OCI-LY7 (cell line): Measurements from ENCODE around the gene GET4.

Experiments used
- CTCF ChIP-seq: fragments of 200-600 bp; sonication (generic); conservative IDR thresholded peaks from 2 replicates; pipeline ENCODE4 v1.5.1; 2014; ENCODE audit warnings: mild to moderate bottlenecking, antibody characterized with exemption, low read length, moderate library complexity, mixed read lengths
- EZH2phosphoT487 ChIP-seq: fragments of 200-600 bp; sonication (generic); IDR thresholded peaks from 2 replicates; pipeline ENCODE4 v1.6.1; 2018; ENCODE audit warnings: low read depth, borderline replicate concordance, mild to moderate bottlenecking, mixed run types, antibody characterized with exemption, low read length, moderate library complexity, mixed read lengths

- no peak for TF ChIP-seq CTCF
- TF ChIP-seq EZH2phosphoT487: no peak
Measured at GRCh38 chr7:892648-893593, 16.6 kb downstream of the GET4 start.
